Fibroblast of mammary gland (primary cell): ENCODE results near the gene FTCD.
"Not testable (repeated sequence)": the region's sequence is repeated elsewhere in the genome, so short reads cannot be mapped to it uniquely, and the experiment has no call there.

Experiments used
- DNase-seq: peaks from one replicate; pipeline ENCODE4 v3.0.0-alpha.2; 2010; ENCODE audit warnings: low read depth
- H3K4me3 ChIP-seq: 2 replicates; pipeline ENCODE4 v1.5.1; 2011; ENCODE audit warnings: low read depth, mild to moderate bottlenecking, low read length, moderate library complexity; ENCODE audit not compliant: control insufficient read depth
- TF ChIP-seq, protein P1 (sequence below): conservative IDR thresholded peaks from 2 replicates; pipeline ENCODE4 v1.5.1; 2011; ENCODE audit warnings: low read depth, low read length, inconsistent platforms; ENCODE audit not compliant: control insufficient read depth, insufficient read depth

FTCD gene

DNA sequence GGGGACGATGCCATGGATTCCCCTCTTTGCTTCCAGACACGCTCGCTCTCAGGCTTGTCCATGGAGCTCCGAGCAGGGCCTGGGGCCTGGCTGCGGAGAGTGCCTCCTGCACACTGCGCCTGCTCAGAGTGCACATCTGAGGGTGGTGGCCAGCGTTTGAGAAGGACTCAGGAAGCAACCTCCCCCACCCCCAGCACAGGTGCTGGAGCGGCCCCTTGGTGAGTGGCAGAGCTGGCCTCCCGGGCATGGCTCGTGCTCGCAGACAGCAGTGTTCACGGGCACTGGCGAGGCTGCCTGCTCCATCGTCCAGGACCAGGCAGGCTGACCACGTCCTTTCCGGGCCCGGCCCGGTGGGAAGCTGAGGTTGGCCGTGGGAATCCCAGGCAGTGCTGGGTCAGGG is 26.1 kb upstream of the FTCD start:
- no peak overlapping the region for H3K4me3 ChIP-seq
- TF ChIP-seq, protein P1, sequence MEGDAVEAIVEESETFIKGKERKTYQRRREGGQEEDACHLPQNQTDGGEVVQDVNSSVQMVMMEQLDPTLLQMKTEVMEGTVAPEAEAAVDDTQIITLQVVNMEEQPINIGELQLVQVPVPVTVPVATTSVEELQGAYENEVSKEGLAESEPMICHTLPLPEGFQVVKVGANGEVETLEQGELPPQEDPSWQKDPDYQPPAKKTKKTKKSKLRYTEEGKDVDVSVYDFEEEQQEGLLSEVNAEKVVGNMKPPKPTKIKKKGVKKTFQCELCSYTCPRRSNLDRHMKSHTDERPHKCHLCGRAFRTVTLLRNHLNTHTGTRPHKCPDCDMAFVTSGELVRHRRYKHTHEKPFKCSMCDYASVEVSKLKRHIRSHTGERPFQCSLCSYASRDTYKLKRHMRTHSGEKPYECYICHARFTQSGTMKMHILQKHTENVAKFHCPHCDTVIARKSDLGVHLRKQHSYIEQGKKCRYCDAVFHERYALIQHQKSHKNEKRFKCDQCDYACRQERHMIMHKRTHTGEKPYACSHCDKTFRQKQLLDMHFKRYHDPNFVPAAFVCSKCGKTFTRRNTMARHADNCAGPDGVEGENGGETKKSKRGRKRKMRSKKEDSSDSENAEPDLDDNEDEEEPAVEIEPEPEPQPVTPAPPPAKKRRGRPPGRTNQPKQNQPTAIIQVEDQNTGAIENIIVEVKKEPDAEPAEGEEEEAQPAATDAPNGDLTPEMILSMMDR = no peak
- DNase-seq = no peak

DNA sequence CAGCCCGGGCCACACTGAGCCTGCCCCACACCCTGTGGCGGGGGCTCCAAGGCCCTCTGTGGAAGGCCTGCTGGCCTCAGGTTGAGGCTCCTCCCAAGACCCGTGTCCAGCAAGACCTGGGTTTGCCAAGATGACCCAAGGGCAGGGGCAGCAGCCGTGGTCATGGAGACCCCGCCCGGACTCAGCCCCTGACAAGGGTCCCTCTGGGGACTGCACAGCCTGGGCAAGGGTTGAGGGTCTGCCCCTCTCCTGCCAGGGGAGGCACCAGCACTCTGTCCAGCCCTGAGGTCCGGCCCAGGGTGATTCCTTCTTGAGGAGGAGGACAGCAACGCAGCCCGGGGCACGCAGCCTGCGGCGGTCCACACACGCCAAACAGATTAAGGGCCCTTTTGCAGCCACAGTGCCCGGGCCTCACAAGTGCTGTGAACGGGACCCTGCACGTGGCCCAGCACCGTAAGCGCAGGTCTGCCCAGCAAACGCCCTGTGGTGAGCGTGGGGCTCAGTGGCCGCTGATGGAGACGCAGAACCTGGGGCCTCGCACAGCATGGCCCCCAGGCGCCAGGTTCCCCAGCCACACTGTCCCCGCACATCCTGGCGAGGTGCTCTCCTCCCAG is 25.5 kb upstream of the FTCD start:
- no peak overlapping the region for H3K4me3 ChIP-seq
- TF ChIP-seq, protein P1 = no peak
- DNase-seq = no peak

DNA sequence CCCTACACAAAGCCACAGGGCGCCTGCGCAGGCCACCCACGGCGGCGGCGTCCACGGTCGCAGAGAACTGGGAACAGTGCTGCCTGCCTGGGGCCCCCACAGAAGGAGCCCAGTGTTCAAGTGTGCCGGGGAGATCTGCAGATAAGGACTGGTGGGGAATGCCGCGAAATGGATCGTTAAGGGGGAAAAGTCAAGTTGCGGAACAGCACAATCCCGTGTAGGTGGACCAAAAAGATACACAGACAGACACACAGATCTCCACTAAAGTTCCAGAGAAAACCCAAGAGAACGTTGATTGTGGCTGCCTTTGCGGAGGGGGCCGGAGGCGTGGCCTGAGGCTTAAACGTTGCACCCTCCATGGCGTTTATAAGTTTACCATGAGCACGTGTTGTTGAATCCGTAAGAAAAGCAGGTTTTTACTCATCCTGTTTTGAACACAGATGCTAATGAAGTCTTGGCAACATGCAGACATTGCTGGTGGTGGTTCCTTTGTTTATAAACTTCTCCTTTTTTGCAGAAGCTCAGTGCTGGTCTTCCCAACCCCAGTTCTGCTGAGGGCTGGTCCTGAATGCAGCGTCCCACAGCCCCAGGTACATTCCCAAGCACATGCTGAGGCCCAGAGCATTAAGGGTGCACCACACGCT is 24.8 kb upstream of the FTCD start:
- TF ChIP-seq, protein P1 = no peak
- no peak for DNase-seq
- H3K4me3 ChIP-seq = no peak overlapping the region

DNA sequence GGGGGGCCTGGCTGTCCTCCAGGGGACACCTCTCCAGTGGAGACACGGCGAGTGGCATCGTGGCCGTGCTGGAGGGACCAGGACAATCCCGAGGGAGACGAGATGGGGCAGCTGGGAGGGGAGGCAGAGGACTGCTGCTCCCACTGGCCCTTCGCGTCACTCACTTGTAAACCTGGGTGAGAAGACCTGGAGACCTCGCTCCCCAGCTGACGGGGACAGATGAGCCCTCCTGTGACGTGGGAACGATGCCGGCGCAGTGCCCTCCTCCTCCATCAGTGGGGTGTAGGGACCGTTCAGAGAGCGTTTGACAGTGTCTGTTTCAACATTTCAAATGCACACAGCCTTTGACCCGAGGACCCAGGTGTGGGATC is 24.3 kb upstream of the FTCD start:
- TF ChIP-seq, protein P1 = no peak
- DNase-seq = no peak
- no peak overlapping the region for H3K4me3 ChIP-seq

DNA sequence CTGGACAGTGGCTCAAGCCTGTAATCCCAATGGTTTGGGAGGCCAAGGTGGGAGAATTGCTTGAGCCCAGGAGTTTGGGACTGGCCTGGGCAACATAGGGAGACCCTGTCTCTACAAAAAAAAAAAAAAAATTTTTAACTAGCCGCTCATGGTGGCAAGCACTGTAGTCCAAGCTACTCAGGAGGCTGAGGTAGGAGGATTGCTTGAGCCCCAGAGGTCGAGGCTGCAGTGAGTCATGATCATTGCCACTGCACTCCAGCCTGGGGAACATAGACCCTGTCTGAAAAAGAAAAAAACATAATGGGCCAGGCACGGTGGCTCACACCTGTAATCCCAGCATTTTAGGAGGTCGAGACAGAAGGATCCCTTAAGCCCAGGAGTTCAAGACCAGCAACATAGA is 23.6 kb upstream of the FTCD start:
- no peak for DNase-seq
- no peak overlapping the region for H3K4me3 ChIP-seq
- TF ChIP-seq, protein P1 = no peak

DNA sequence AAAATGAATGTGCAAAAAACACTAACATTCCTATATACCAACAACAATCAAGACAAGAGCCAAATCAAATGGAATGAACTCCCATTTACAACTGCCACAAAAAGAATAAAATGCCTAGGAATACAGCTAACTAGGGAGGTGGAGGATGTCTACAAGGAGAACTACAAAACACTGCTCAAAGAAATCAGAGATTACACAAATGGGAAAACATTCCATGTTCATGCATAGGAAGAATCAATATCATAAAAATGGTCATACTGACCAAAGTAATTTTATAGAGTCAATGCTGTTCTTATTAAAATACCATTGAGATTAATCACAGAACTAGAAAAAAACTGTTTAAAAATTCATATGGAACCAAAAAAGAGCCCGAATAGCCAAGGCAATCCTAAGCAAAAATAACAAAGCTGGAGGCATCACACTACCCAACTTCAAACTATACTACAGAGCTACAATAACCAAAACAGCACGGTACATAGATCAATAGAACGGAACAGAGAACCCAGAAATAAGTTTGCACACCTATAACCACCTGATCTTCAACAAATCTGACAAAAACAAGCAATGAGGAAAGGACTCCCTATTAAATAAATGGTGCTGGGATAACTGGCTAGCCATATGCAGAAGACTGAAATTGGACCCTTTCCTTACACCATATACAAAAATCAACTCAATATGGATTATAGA is 21.2 kb upstream of the FTCD start:
- DNase-seq = not testable (repeated sequence)

DNA sequence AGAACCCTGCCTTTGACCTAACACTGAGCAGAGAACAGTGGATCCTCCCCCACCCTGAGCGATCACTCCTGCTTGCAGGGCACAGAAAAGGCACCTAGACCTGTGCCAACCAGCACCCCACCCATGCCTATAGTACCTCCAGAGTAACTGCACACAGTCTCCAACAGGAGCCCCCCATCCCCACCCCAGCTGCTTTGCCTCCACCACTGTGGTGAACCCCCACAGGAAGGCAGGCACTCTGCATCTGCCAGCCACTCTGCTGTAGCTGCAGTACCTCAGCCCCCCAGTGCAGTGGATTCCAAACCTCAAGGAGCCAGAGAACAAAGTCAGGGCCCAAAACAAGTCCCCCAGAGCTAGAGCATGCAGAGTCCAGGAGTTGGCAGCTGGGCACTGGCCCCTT is 18.2 kb upstream of the FTCD start:
- no peak overlapping the region for H3K4me3 ChIP-seq
- TF ChIP-seq, protein P1 = no peak
- no peak for DNase-seq

More for the DNA sequence above, 21.2 kb upstream of the FTCD start:
- not testable (repeated sequence) for H3K4me3 ChIP-seq
